IMR-90 (cell line): Measurements from ENCODE around the gene PSENEN.

ENCODE experiments used
- CTCF ChIP-seq: conservative IDR thresholded peaks from 2 replicates; pipeline ENCODE4 v1.5.1; 2012; ENCODE audit warnings: mild to moderate bottlenecking, low read depth, low read length, improper control_type of control experiment
- NFE2L2 ChIP-seq: fragments of 150-350 bp; IDR thresholded peaks from 2 replicates; pipeline ENCODE4 v1.6.1; 2016; ENCODE audit warnings: low read depth, mild to moderate bottlenecking, low read length
- POLR2A ChIP-seq: IDR thresholded peaks from 2 replicates; pipeline ENCODE4 v1.6.1; 2012; ENCODE audit warnings: mild to moderate bottlenecking, low read depth, low read length
- TF ChIP-seq, protein P1 (sequence below): fragments of 150-350 bp; IDR thresholded peaks from 2 replicates; pipeline ENCODE4 v1.6.1; 2017; ENCODE audit warnings: mild to moderate bottlenecking, antibody characterized with exemption, low read length, low read depth

DNA sequence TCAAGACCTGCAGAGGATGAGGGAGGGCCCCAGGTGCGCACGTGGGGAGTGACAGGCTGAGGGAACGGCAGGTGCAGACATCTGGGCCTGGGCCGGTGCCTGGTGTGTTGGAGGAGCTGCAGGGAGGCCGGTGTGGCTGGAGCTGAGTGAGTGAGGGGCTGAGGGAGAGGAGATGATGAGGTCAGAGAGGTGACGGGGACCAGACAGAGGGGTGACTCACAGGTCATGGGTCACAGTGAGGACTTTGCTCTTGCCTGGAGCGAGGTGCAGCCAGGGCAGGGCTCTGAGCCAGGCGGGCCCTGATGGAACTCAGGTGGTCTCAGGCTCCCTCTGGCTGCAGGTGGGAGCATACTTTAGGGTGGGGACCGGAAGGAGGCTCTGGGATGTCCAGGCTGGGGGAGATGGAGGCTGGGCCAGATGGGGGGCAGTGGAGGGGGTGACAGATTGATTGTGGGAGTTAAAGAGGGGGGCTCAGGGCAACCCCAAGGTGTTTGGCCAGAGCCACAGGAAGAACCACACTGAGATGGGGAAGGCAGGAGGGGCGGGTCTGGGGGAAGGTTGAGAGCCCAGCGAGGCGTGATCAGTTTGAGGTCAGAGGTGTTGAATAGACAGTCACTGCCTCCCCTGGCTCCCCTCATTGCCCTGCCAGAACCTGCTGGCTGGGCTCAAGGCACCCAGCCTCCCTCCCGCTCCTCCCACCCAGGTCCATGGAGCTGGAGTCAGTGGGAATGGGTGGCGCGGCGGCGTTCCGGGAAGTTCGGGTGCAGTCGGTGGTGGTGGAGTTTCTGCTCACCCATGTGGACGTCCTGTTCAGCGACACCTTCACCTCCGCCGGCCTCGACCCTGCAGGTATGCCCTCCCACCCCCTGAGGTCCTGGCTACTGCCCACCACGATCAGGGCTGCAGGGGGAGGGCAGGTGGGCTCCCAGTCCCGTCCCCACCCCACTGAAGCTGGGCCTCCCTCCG is 38.3 kb downstream of the PSENEN start:
- TF ChIP-seq, protein P1, sequence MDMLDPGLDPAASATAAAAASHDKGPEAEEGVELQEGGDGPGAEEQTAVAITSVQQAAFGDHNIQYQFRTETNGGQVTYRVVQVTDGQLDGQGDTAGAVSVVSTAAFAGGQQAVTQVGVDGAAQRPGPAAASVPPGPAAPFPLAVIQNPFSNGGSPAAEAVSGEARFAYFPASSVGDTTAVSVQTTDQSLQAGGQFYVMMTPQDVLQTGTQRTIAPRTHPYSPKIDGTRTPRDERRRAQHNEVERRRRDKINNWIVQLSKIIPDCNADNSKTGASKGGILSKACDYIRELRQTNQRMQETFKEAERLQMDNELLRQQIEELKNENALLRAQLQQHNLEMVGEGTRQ = no peak
- no peak for TF ChIP-seq CTCF
- no peak for TF ChIP-seq NFE2L2
- no peak for TF ChIP-seq POLR2A
